GM21529 (cell line): Measurements from ENCODE around the gene SPINK4.

ENCODE experiments used
- ATAC-seq: cut with Tn5 transposase; IDR thresholded peaks from one replicate; pipeline ENCODE4 v1.9.1; 2021; ENCODE audit not compliant: unreplicated experiment

The SPINK4 gene, protein sequence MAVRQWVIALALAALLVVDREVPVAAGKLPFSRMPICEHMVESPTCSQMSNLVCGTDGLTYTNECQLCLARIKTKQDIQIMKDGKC

GRCh38 chr9:33239921-33240320, at the start of gene SPINK4:
Gene SPINK4 (plus strand): TSS chr9:33240167. CDS start chr9:33240209, 42 bp downstream.
- no peak for ATAC-seq

- ATAC-seq, result no peak
These were observed 47.3 kb upstream of the SPINK4 start for GRCh38 chr9:33192493-33193255.

- ATAC-seq, result no peak
These were observed 46.1 kb upstream of the SPINK4 start for GRCh38 chr9:33193818-33194217.

DNA sequence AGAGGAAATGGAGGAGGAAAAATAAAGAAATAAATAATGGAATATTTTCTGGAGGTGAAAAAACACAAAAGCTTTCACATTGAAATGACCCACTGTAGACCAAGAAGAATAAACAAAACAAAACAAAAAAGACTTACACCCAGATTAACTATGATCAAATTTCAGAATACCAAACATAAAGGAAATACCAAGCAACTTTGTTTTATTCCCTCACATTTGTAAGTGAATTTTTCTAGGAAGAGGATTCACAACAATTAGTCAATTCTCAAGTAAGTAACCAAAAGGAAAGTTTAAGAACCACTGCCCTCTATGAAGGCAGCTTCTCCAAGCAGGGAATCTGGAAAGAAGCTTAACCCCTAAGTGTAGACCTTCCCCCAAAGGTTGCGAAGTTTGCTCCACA, 43.2 kb upstream of the SPINK4 start:
- no peak for ATAC-seq

DNA sequence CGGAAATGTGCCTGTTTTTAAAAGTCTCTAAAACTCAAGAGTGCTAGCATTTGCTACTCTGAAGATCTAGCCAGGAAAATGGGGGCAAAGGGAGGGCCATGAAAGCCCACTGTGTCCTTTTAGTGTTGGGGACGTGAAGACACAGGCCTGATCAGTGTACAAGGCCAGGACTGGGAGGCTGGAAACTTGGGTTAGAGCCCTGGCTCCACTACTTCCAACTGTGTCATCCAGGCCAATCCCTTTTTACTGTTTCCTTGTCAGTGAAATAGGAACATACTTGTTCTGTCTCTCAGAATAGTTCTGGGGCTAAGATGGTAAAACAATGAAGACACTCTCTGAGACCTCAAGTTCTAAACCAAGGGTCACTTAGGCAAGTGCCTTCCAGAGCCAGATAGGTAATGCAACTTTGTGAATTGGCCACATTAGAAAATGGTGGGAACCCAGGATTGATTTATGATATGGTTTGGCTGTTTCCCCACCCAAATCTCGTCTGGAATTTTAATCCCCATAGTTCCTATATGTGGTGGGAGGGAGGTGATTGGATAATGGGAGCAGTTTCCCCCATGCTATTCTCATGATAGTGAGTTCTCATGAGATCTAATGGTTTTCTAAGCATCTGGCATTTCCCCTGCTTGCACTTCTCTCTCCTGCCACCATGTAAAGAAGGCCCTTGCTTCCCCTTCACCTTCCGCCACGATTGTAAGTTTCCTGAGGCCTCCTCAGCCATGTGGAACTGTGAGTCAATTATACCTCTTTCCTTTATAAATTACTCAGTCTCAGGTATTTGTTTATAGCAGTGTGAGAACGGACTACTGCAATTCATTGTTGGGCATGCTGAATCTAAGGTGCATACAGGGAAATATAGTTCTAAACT, 42.5 kb upstream of the SPINK4 start:
- no peak for ATAC-seq

DNA sequence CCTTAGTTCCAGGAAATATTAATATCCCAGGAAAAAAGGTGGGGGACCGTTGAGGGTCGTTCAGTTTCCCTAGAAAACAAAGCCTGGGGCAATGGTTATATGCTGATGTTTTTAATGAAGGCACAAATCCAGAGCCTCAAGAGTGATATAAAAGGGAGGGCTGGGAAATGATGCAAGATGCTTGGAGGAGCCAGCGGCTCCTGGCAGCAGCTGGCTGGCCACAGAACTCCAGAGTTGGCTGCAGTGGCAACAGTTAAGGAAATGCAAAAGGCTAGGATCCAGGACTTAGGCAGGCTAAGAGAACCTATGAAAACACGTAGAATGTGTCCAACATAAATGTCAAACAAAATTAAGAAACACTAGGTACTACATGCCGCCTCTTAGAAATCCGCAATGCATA, 41.8 kb upstream of the SPINK4 start:
- no peak for ATAC-seq

DNA sequence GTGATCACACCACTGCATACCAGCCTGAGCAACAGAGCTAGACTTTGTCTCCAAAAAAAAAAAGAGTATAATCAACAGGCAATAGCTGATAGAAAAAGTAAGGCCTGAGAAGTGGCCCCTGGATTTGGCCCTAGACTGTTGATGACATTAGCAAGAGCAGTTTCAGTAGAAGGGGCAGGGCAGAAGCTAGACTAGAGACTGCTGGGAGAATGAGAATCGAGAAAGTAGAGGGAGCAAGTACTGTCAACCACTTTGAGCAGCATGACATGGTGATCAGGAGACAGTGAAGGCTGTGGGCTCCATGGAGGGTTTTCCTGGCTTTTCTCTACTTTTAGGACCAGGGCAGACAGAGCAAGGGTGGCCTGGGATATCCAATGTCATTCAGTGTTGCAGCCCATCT, 37.9 kb upstream of the SPINK4 start:
- peak; percentile 73 for ATAC-seq

- peak; percentile 99 for ATAC-seq
These were observed 37.3 kb upstream of the SPINK4 start for GRCh38 chr9:33202552-33203201.

DNA sequence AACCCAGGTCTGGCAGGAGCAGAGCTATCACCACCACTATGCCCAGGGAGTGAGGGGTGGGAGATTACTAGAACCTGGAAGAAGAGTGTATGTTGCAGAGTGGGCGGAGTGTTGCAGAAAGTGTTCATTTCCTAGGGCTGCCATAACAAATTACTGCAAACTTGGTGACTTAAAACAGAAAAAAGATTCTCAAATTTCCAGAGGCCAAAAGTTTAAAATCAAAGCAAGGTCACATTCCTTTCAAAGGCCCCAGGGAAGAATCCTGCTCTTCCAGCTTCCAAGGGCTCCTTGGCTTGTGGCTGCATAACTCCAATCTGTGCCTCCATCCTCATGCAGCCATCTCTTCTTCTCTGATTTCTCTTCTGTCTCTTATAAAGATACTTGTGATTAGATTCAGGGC, 30.6 kb upstream of the SPINK4 start:
- no peak for ATAC-seq

GRCh38 chr9:33210006-33210715, 29.8 kb upstream of the SPINK4 start:
- no peak for ATAC-seq

DNA sequence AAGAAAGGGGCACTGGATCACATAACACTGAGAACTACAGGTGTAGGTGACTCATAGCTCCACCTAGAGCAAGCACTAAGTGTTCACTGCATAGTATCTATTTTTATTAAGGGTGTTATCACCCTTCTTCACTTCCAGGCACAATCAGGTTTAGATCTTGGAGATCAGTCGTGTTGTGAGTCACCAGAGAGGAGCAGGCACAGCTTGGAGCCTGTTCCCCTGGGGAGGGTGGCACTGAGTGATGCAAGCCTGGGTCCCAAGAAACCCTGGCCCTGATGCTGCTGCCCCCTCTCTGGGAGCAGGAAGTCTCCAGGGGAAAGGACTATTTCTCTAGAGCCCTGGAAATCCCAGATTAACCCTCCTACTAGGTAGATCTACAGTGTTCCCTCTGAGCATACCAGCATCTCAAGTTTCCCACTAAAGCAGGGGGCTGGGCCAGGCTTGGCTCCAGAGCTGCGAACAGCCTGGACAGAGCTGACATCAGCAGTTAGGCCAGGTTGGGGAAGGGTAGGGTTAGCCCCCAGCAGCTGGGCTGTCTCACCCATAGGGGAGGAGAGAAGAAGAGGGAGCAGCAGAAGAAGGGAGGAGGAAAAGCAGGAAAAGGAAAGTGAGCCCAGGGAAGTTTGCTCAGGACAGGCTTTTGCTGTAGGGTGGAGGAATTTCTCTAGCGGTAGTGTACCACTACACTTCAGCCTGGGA, 28.1 kb upstream of the SPINK4 start:
- no peak for ATAC-seq

DNA sequence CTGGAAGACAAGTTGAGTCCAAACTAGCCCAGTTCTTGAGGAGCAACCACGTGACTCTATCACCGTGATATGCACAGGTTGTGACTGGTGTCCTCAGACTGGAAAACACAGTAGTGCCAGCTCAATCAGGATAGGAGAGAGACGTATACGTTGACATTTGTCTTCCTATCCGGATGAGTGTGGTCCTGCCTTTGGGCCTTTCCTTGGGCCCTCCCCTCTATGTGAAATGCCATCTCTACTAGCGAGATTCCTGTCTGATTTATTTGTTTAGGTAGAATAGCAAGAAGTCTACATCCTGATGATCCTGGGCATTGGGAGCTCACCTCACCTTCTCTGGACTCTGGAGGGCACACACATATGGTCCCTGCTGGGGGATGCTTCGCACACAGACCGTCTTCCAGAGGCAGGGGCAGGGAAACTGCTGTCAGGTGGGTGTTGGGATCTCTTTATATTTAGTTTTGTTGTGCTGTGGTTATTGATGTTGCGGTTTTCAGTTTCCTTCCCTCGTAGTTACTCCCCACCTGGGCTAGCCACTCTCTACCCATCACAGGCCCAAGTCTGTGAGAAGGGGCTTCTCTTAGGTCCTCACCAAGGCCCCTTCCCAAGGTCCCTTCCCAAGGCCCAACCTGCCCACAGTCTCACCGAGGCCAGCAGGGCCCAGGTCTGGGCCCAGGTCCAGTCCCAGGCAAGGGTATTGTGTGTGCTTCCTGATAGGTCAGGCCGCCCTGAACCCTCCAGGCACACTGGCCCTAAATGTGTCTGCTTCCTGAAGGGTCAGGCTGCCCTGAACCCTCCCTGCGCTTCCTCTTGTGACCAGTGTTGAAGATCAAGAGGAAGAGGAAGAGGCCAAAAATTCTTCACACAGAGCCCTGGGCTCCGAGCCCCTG, 19.0 kb upstream of the SPINK4 start:
- ATAC-seq, result peak; percentile 47

DNA sequence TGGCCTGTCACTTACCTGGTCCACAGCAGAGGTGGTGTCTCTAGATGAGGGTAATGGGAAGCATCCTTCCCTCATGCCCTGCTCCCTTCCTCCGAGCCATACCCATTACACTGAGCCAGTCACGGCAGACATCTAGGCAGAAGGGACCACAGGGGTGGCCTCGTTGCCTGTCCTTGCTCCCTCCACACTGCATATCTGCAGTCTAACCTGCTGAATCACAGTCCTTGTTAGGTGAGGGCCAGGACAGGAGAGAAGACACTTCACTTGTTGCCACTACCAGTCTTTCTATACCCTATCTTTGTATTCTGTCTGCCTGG, 18.4 kb upstream of the SPINK4 start:
- ATAC-seq, result no peak

DNA sequence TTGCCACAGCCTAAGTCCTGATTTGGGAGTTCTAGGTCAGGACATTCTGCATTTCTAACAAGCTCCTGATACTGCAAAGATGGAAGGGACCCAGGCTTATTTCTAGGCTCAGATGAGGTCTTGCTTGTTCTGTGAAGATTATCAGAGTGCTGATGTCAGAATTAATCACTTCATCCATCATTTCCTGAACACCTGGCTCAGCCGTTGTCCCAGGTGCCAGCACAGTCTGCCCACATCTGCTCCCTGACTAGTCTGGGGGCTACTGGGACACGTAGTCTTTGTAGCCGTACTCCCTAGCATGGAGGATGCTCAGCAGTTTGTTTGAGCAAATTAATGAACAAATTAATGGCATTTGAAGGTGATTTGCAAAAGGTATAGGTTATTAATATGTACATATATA, 17.9 kb upstream of the SPINK4 start:
- no peak for ATAC-seq

- no peak for ATAC-seq
These were observed 16.3 kb upstream of the SPINK4 start for GRCh38 chr9:33223696-33224095.

- peak; percentile 36 for ATAC-seq
These were observed 14.4 kb upstream of the SPINK4 start for GRCh38 chr9:33225319-33226147.

DNA sequence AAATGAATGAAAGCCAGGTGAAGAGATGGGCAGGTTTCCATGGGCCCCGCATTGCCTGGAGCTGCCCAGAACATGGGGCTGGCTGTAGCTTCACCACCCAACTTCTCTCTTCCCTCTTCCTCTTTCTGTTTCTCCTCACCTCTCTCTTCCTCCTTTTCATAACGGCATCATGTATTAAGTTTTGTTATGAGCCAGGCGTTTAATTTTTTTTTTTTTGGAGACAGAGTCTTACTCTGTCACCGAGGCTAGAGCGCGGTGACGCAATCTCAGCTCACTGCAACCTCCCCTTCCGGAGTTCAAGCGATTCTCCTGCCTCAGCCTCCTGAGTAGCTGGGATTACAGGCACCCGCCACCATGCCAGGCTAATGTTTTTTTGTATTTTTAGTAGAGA, 13.0 kb upstream of the SPINK4 start:
- ATAC-seq, result peak; percentile 65

DNA sequence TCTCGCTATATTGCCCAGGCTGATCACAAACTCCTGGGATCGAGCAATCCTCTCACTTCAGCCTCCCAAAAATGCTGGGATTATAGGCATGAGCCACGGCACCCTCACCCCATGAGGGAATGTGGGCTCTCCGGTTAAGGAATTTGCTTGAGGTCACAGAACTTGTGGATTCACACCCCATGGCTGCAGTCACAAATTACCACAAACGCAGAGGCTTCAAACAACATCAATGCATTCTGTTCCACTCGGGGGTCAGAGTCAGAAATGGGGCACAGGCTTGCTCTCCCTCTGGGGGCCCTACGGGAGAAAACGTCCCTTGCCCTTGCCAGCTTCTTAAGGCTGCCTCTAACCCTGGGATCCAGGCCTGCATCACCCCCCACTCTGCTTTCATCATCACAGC, 12.2 kb upstream of the SPINK4 start:
- no peak for ATAC-seq

GRCh38 chr9:33228606-33229005, 11.4 kb upstream of the SPINK4 start:
- ATAC-seq, result no peak
